K562 (cell line): ENCODE results near the gene TSPAN18. TPM values are rescaled to one million over a fixed set of nuclear protein-coding genes. Genes with fewer than 3 reads are reported as not detected.
A peak's percentile ranks its signal among the peaks of the same experiment; 100 is the strongest.

ENCODE experiments used
- ATAC-seq: fragments of 200-7000 bp; cut with Tn5 transposase; 3 replicates; pipeline ENCODE4 v1.9.1; 2020; ENCODE audit warnings: moderate library complexity
- BruUV-seq: library from RNA; stranded (reverse); fragments of 400-500 nt; replicated peaks from 2 replicates; lab custom pipeline; 2021; lab: Mats Ljungman, UMichigan
- CTCF ChIA-PET: fragments of 300-600 bp; formaldehyde crosslinking; extraction: SDS; loops from one replicate; lab custom pipeline; 2021; ENCODE audit warnings: low intra/inter-chr PET ratio; lab: Yijun Ruan, JAX
- POLR2A ChIA-PET: fragments of 300-600, 350-650 bp; sonication (Branson Sonifier 250); formaldehyde crosslinking; extraction: SDS; loops from one replicate; lab custom pipeline; 2021; ENCODE audit warnings: antibody characterized with exemption, inconsistent platforms; lab: Yijun Ruan, JAX
- DNase-seq, 4 experiments: peaks; one replicate each; pipeline versions ENCODE4 v3.0.0 to v3.0.0-alpha.2; 2011 to 2018; ENCODE audit warnings: low spot score in 3 of 4, mixed read lengths in 3 of 4; ENCODE audit errors: extremely low read depth in 1 of 4
- FAIRE-seq: peaks from 2 replicates; lab custom pipeline; 2011; peaks lifted over from hg19 to GRCh38; lab: Jason Lieb, UNC
- H2AFZ ChIP-seq: 2 replicates; pipeline ENCODE4 v1.6.0; 2011; ENCODE audit warnings: low read depth, low read length, control low read depth, inconsistent platforms
- H3K27ac ChIP-seq: fragments of 200-600 bp; 3 replicates; pipeline ENCODE4 v1.8.0; 2011; ENCODE audit warnings: low read depth, mild to moderate bottlenecking, control low read depth, inconsistent platforms, low read length, moderate library complexity, mixed read lengths; ENCODE audit errors: extremely low read depth
- H3K27me3 ChIP-seq, 2 experiments: fragments of 300-600 bp in 1 of 2; 2 replicates in 1 of 2; 3 replicates in 1 of 2; pipeline versions ENCODE4 v1.6.0 to v1.8.0; 2011; ENCODE audit warnings: inconsistent platforms in 2 of 2, low read length in 2 of 2, mild to moderate bottlenecking in 1 of 2, mixed read lengths in 1 of 2, moderate library complexity in 1 of 2; ENCODE audit not compliant: control insufficient read depth in 2 of 2, insufficient read depth in 2 of 2
- H3K36me3 ChIP-seq: fragments of 300-600 bp; 3 replicates; pipeline ENCODE4 v1.8.0; 2011; ENCODE audit warnings: mild to moderate bottlenecking, low read length, inconsistent platforms; ENCODE audit not compliant: control insufficient read depth, insufficient read depth
- H3K4me1 ChIP-seq, 2 experiments: fragments of 200-600 bp in 1 of 2; replicated peaks in 1 of 2; 2 replicates in 1 of 2; 3 replicates in 1 of 2; pipeline versions ENCODE4 v1.5.1 to v1.8.0; 2011; ENCODE audit warnings: inconsistent platforms in 2 of 2, low read length in 2 of 2, mild to moderate bottlenecking in 1 of 2, mixed read lengths in 1 of 2, moderate library complexity in 1 of 2; ENCODE audit not compliant: control insufficient read depth in 2 of 2, insufficient read depth in 2 of 2
- H3K4me2 ChIP-seq: 2 replicates; pipeline ENCODE4 v1.6.1; 2011; ENCODE audit warnings: low read length, control low read depth, inconsistent platforms, mixed read lengths; ENCODE audit not compliant: insufficient read depth
- H3K4me3 ChIP-seq: fragments of 200-600 bp; sonication (generic), shearing (Covaris generic); 2 replicates; pipeline ENCODE4 v1.5.1; 2016; ENCODE audit warnings: control low read depth, inconsistent platforms
- H3K79me2 ChIP-seq: fragments of 200-600 bp; 3 replicates; pipeline ENCODE4 v1.8.0; 2011; ENCODE audit warnings: low read length, inconsistent platforms; ENCODE audit not compliant: control insufficient read depth, insufficient read depth
- H3K9ac ChIP-seq, 2 experiments: 2 replicates each; pipeline versions ENCODE4 v1.6.0 to v1.6.1; 2011; ENCODE audit warnings: low read depth in 2 of 2, low read length in 2 of 2, control low read depth in 1 of 2, inconsistent platforms in 1 of 2, mild to moderate bottlenecking in 1 of 2, mixed read lengths in 1 of 2; ENCODE audit not compliant: insufficient read depth in 1 of 2
- H3K9me1 ChIP-seq: one replicate; pipeline ENCODE4 v1.6.0; 2011; ENCODE audit warnings: inconsistent platforms, mild to moderate bottlenecking, low read length, moderate library complexity; ENCODE audit not compliant: control insufficient read depth, insufficient read depth
- H3K9me3 ChIP-seq: replicated peaks from 2 replicates; pipeline ENCODE4 v1.5.1; 2011; ENCODE audit warnings: low read depth, low read length, inconsistent platforms; ENCODE audit not compliant: control insufficient read depth, insufficient read depth
- H4K20me1 ChIP-seq: replicated peaks from 2 replicates; pipeline ENCODE4 v1.6.1; 2011; ENCODE audit warnings: low read length, inconsistent platforms, mixed read lengths; ENCODE audit not compliant: control insufficient read depth, insufficient read depth
- ATF4 ChIP-seq: fragments of 450-650 bp; formaldehyde crosslinking; IDR thresholded peaks from 2 replicates; pipeline ENCODE4 v1.4.0; 2022; ENCODE audit warnings: mild to moderate bottlenecking, moderate library complexity
- NCOR1 ChIP-seq: fragments of 450-650 bp; IDR thresholded peaks from 2 replicates; pipeline ENCODE4 v1.6.1; 2016; ENCODE audit warnings: mild to moderate bottlenecking, moderate library complexity
- PHTF2 ChIP-seq: fragments of 250-450 bp; sonication (Bioruptor Pico); IDR thresholded peaks from 2 replicates; pipeline ENCODE4 v1.5.0; 2021; ENCODE audit warnings: mild to moderate bottlenecking
- RCOR1 ChIP-seq, 2 experiments: IDR thresholded peaks; 2 replicates each; pipeline ENCODE4 v1.6.1; 2012; ENCODE audit warnings: low read depth in 2 of 2, low read length in 2 of 2, borderline replicate concordance in 1 of 2, improper control_type of control experiment in 1 of 2
- TBP ChIP-seq: optimal IDR thresholded peaks from 2 replicates; pipeline ENCODE3; 2011; ENCODE audit warnings: low read depth, low read length, improper control_type of control experiment
- U2AF1 ChIP-seq: fragments of 200-400 bp; formaldehyde crosslinking; optimal IDR thresholded peaks from 2 replicates; pipeline ENCODE3; 2017; ENCODE audit warnings: mild to moderate bottlenecking, low read depth, low read length, moderate library complexity
- ZFX ChIP-seq: sonication (generic); formaldehyde crosslinking; IDR thresholded peaks from 2 replicates; pipeline ENCODE4 v1.8.0; 2022; ENCODE audit warnings: mild to moderate bottlenecking, missing genetic modification reagents, moderate library complexity
- ZNF24 ChIP-seq: fragments of 450-650 bp; IDR thresholded peaks from 2 replicates; pipeline ENCODE4 v1.6.1; 2016
- WGBS: fragments of 100-300 bp; shearing (Covaris generic); methylation state at CpG from one replicate; pipeline ENCODE4 v1.1.6; 2016; ENCODE audit warnings: low coverage, mixed read lengths; ENCODE audit not compliant: insufficient coverage; ENCODE audit errors: missing lambda C conversion rate; 5-methylcytosine and 5-hydroxymethylcytosine counted together
- in situ Hi-C: fragments of 300-500 bp; cut with MboI; formaldehyde crosslinking; loops from 4 replicates; pipeline ENCODE4 v1.15.0; 2018; ENCODE audit warnings: inconsistent platforms, mixed read lengths
- intact Hi-C: fragments of 100-400 bp; cut with micrococcal nuclease; formaldehyde crosslinking; loops from 2 replicates; pipeline ENCODE4 v1.14.2; 2022
- polyA plus RNA-seq, 8 experiments: library from polyadenylated mRNA; depleted of rRNA in 4 of 8; stranded (reverse) in 5 of 8; unstranded in 3 of 8; fragments of >200 nt; fragmentation: Nextera tagmentation in 2 of 8; fragmentation: Illumina TruSeq in 1 of 8; extraction: Ambion mirVana in 2 of 8; extraction: Trizol in 1 of 8; gene quantifications; 2 replicates each; pipeline versions ENCODE4 v1.2.1 to v1.2.3, GENCODE V29; 2011 to 2014; ENCODE audit warnings: inconsistent platforms in 1 of 8, missing spikeins in 1 of 8
- total RNA-seq, 7 experiments: library from RNA; depleted of rRNA in 6 of 7; stranded (reverse); fragments of >200 nt in 6 of 7; fragmentation: Illumina TruSeq in 2 of 7; extraction: Trizol in 2 of 7; gene quantifications; 2 replicates each; pipeline versions ENCODE4 v1.2.1 to v1.2.3, GENCODE V29; 2011 to 2021; ENCODE audit warnings: low replicate concordance in 1 of 7
- TF ChIP-seq, protein P1 (sequence below): sonication (generic); formaldehyde crosslinking; IDR thresholded peaks from 2 replicates; pipeline ENCODE4 v1.8.0; 2022; ENCODE audit warnings: mild to moderate bottlenecking, missing genetic modification reagents

The TSPAN18 gene
- total and polyA plus RNA-seq, 9 of the 15 experiments (the other 6 are each of a cell fraction or from before 2014, with no cell fraction given), result 0.17 to 0.35 (median 0.22) TPM; not detected in 4

DNA sequence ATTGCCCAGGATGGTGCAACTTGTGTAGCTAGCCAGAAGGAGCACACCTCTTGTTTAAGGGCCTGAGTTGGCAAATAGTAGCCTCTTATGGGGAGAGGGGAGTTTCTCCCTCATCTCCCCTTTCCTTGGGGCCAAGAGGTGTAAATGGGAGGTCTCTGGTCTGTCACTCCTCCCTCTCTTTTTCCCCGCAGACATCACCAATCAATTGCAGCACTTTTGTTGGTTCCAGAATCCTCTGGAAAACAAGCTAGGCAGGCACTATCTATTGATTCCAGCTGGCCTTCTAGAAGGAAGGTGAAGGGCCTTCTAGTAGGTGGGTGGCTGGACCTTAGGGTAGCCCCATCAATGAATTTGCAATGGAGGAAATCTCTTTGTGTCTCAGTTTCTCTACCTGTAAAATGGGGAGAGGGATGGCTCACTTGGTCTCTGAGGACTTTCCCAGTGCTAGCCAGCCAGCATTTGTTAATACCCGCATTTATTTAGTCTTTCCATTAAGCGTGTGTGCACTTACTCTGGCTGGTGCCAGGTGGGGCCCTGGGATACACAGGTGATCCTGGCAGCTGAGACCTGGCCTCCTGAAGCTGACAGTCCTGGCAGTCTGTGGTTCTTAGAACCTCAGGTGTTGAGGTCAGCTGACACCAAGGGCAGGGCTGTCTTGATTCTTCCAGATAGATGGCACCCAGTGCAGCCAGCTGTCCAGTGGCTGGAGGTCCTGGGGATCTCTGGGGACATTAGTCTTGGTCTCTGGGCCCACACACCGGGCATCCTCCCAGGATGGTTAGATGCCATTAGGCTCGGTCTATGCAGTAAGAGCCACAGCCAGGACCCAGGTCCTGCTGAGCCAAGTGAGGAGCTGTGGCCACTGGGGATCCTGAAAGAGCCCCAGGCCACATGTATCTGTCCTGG is 51.7 kb downstream of the TSPAN18 start (continued):
- TF ChIP-seq TBP (peak; percentile 14), NCOR1 (no peak)

GRCh38 chr11:44779736-44780520 is 53.2 kb downstream of the TSPAN18 start:
- H4K20me1 ChIP-seq, result 0 out of 2 replicates have a peak, but pooled peaks cover 5% of the 10 kb centered on the region
- ATAC-seq, result no peak
- WGBS, result 60% methylated on average over 10 of the region's 10 CpGs
- H2AFZ ChIP-seq, result peak overlapping the region; percentile 70
- BruUV-seq, result no TSS peak
- H3K4me1 ChIP-seq, result peaks cover 8 to 30% of the 10 kb centered on the region in 2 experiments; a peak in 3 of 5 replicates
- no peak for DNase-seq
- no peaks in the 10 kb centered on the region for H3K27me3 ChIP-seq
- H3K27ac ChIP-seq, result peak overlapping the region; percentile 83; the same call in 2 of the 3 replicates
- CTCF ChIA-PET, result no interaction called here
- in situ Hi-C loops (no loop called here), intact Hi-C loops (loop anchor here (5.0 to 10.0 kb wide), 2 partner anchors 53 to 215 kb away; partner anchors contain the start of genes CD82 and TSPAN18)
- no peaks in the 10 kb centered on the region for H3K9me1 ChIP-seq
- H3K9ac ChIP-seq, result 0 out of 4 replicates have a peak overlapping the region, but pooled peaks of 1 of the 2 experiments have one; percentile 7
- H3K79me2 ChIP-seq, result no peaks in the 10 kb centered on the region
- peak overlapping the region; percentile 60; the same call in 1 of the 2 replicates for H3K4me2 ChIP-seq
- no peak overlapping the region for H3K4me3 ChIP-seq
- H3K9me3 ChIP-seq, result no peaks in the 10 kb centered on the region; the same call in 1 of the 2 replicates
- POLR2A ChIA-PET, result interaction anchor here (0.7 to 1.3 kb wide), 7 partner anchors 10 to 808 kb away, joined by 3 to 5 read pairs (median 3); no protein-coding TSS in a partner anchor
- no peak for FAIRE-seq
- no peaks in the 10 kb centered on the region for H3K36me3 ChIP-seq
- TF ChIP-seq U2AF1, result no peak
- TF ChIP-seq ZFX (CRISPR knock-in tag), result no peak
- TF ChIP-seq PHTF2 (CRISPR knock-in tag), result no peak
- TF ChIP-seq, protein P1, sequence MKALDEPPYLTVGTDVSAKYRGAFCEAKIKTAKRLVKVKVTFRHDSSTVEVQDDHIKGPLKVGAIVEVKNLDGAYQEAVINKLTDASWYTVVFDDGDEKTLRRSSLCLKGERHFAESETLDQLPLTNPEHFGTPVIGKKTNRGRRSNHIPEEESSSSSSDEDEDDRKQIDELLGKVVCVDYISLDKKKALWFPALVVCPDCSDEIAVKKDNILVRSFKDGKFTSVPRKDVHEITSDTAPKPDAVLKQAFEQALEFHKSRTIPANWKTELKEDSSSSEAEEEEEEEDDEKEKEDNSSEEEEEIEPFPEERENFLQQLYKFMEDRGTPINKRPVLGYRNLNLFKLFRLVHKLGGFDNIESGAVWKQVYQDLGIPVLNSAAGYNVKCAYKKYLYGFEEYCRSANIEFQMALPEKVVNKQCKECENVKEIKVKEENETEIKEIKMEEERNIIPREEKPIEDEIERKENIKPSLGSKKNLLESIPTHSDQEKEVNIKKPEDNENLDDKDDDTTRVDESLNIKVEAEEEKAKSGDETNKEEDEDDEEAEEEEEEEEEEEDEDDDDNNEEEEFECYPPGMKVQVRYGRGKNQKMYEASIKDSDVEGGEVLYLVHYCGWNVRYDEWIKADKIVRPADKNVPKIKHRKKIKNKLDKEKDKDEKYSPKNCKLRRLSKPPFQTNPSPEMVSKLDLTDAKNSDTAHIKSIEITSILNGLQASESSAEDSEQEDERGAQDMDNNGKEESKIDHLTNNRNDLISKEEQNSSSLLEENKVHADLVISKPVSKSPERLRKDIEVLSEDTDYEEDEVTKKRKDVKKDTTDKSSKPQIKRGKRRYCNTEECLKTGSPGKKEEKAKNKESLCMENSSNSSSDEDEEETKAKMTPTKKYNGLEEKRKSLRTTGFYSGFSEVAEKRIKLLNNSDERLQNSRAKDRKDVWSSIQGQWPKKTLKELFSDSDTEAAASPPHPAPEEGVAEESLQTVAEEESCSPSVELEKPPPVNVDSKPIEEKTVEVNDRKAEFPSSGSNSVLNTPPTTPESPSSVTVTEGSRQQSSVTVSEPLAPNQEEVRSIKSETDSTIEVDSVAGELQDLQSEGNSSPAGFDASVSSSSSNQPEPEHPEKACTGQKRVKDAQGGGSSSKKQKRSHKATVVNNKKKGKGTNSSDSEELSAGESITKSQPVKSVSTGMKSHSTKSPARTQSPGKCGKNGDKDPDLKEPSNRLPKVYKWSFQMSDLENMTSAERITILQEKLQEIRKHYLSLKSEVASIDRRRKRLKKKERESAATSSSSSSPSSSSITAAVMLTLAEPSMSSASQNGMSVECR, result no peak
- TF ChIP-seq ATF4 (CRISPR knock-in tag), result no peak
- peak; percentile 84; the same call in 1 of the 2 replicates for TF ChIP-seq ZNF24
- TF ChIP-seq RCOR1 (IDR thresholded peaks at IDR 0.05; ENCODE audit: borderline replicate concordance in 1 of 2, low read depth in 2 of 2, low read length in 2 of 2), result no peak
